ENCODE results near the gene PHPT1.
"Not testable (repeated sequence)": the region's sequence is repeated elsewhere in the genome, so short reads cannot be mapped to it uniquely, and the experiment has no call there.

Gene PHPT1

GRCh38 chr9:136849038-136849959, at the start of gene PHPT1:
PHPT1 (plus strand) TSS chr9:136849409; CDS start chr9:136849431, 22 bp downstream.
- peak; percentile 92 to 95 (median 95) for DNase-seq (ENCODE audit: low read depth in 3 of 3)

- DNase-seq (ENCODE audit: low read depth in 3 of 3) = peak; percentile 67 to 99 (median 71)
Measured at GRCh38 chr9:136799854-136800657, 49.2 kb upstream of the PHPT1 start.

- no peak for DNase-seq (ENCODE audit: low read depth in 3 of 3)
Measured at GRCh38 chr9:136802321-136802720, 46.9 kb upstream of the PHPT1 start.

- DNase-seq (ENCODE audit: low read depth in 3 of 3) = not testable (repeated sequence)
Measured at GRCh38 chr9:136803009-136803550, 46.1 kb upstream of the PHPT1 start.

- no peak for DNase-seq (ENCODE audit: low read depth in 3 of 3)
Measured at GRCh38 chr9:136803551-136804508, 45.4 kb upstream of the PHPT1 start.

GRCh38 chr9:136804509-136805206, 44.6 kb upstream of the PHPT1 start:
- no peak for DNase-seq (ENCODE audit: low read depth in 3 of 3)

GRCh38 chr9:136805207-136805740, 43.9 kb upstream of the PHPT1 start:
- DNase-seq (ENCODE audit: low read depth in 3 of 3) = no peak

- DNase-seq (ENCODE audit: low read depth in 3 of 3) = no peak
Measured at GRCh38 chr9:136806067-136806466, 43.1 kb upstream of the PHPT1 start.

- no peak for DNase-seq (ENCODE audit: low read depth in 3 of 3)
Measured at GRCh38 chr9:136806631-136807201, 42.5 kb upstream of the PHPT1 start.

GRCh38 chr9:136807281-136808074, 41.7 kb upstream of the PHPT1 start, which contains the start of gene RABL6:
RABL6 (plus strand) TSS chr9:136807948; CDS start chr9:136808197, 249 bp downstream.
- DNase-seq (ENCODE audit: low read depth in 3 of 3) = peak; percentile 54 to 66 (median 64)

- peak in 1 of 3 donors; percentile 38 for DNase-seq (ENCODE audit: low read depth in 3 of 3)
Measured at GRCh38 chr9:136808075-136808805, 41.0 kb upstream of the PHPT1 start.

- no peak for DNase-seq (ENCODE audit: low read depth in 3 of 3)
Measured at GRCh38 chr9:136808806-136809158, 40.4 kb upstream of the PHPT1 start.

- DNase-seq (ENCODE audit: low read depth in 3 of 3) = no peak
Measured at GRCh38 chr9:136814725-136815421, 34.3 kb upstream of the PHPT1 start.

- no peak for DNase-seq (ENCODE audit: low read depth in 3 of 3)
Measured at GRCh38 chr9:136815422-136815782, 33.8 kb upstream of the PHPT1 start.

GRCh38 chr9:136820971-136821825, 28.0 kb upstream of the PHPT1 start:
- no peak for DNase-seq (ENCODE audit: low read depth in 3 of 3)

- DNase-seq (ENCODE audit: low read depth in 3 of 3) = no peak
Measured at GRCh38 chr9:136821826-136822544, 27.2 kb upstream of the PHPT1 start.

Data from stimulated activated CD4-positive, alpha-beta T cell treated with anti-CD3 and anti-CD28 coated beads, TNF-alpha, amount 100 ng/mL, for 48 hours (primary cell).